ENCODE measurements around the gene PABPC1L.

The PABPC1L gene

GRCh38 chr20:44916586-44916985 is 6.7 kb downstream of the PABPC1L start:
- TF ChIP-seq CTCF (IDR thresholded peaks at IDR 0.05; ENCODE audit: low read depth, low read length), result no peak
- H3K4me3 ChIP-seq (ENCODE audit: low read depth, low read length), result no peak overlapping the region

- no peak for TF ChIP-seq CTCF (IDR thresholded peaks at IDR 0.05; ENCODE audit: low read depth, low read length)
- no peak overlapping the region for H3K4me3 ChIP-seq (ENCODE audit: low read depth, low read length)
Measured at GRCh38 chr20:44917399-44917798, 7.5 kb downstream of the PABPC1L start.

- H3K4me3 ChIP-seq (ENCODE audit: low read depth, low read length), result no peak overlapping the region
- no peak for TF ChIP-seq CTCF (IDR thresholded peaks at IDR 0.05; ENCODE audit: low read depth, low read length)
Measured at GRCh38 chr20:44918342-44918741, 8.5 kb downstream of the PABPC1L start.

- no peak overlapping the region for H3K4me3 ChIP-seq (ENCODE audit: low read depth, low read length)
- no peak for TF ChIP-seq CTCF (IDR thresholded peaks at IDR 0.05; ENCODE audit: low read depth, low read length)
Measured at GRCh38 chr20:44918761-44919160, 8.9 kb downstream of the PABPC1L start.

- TF ChIP-seq CTCF (IDR thresholded peaks at IDR 0.05; ENCODE audit: low read depth, low read length), result no peak
Measured at GRCh38 chr20:44921447-44921846, 11.6 kb downstream of the PABPC1L start.

GRCh38 chr20:44924541-44924940 is 14.7 kb downstream of the PABPC1L start:
- TF ChIP-seq CTCF (IDR thresholded peaks at IDR 0.05; ENCODE audit: low read depth, low read length), result no peak
- no peak overlapping the region for H3K4me3 ChIP-seq (ENCODE audit: low read depth, low read length)

More at GRCh38 chr20:44921447-44921846, 11.6 kb downstream of the PABPC1L start:
- H3K4me3 ChIP-seq (ENCODE audit: low read depth, low read length), result no peak overlapping the region

- no peak overlapping the region for H3K4me3 ChIP-seq (ENCODE audit: low read depth, low read length)
- TF ChIP-seq CTCF (IDR thresholded peaks at IDR 0.05; ENCODE audit: low read depth, low read length), result no peak
Measured at GRCh38 chr20:44928595-44928994, 18.7 kb downstream of the PABPC1L start.

Measured in WI38 (cell line).